Measurements from ENCODE around the gene KIAA0753. TPM values are rescaled to one million over a fixed set of nuclear protein-coding genes. Genes with fewer than 3 reads are reported as not detected.

KIAA0753 gene
- total and polyA plus RNA-seq, 2 of the 8 experiments (the other 6 are each of a cell fraction or from before 2014, with no cell fraction given) = 5.0 to 27.1 TPM

DNA sequence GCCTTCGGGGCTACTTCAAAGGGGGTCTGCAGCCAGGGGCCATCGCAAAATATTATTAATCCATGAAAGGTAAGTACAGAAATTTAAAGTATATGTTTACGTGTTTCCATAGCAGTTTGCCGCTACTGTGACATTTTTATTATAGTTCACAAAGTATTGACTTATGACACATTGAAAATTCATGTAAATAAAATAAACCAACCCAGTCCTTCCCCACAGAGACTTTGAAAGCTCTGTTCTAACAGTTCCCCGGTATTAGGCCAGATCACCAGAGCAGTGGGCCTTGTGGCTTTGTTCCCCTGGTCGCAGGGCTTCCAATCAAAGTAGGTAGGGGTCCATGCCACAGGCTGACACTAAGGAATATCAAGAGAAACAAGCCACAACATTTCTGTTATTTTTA, 13.9 kb downstream of the KIAA0753 start (continued):
- TF ChIP-seq CBX8 (IDR thresholded peaks at IDR 0.05; ENCODE audit: borderline replicate concordance, low read depth, low read length) (no peak), NRF1 (IDR thresholded peaks at IDR 0.05; ENCODE audit: low read depth, low read length) (no peak), ZNF274 (IDR thresholded peaks at IDR 0.05; ENCODE audit: borderline replicate concordance, extremely low read depth, low read length) (no peak)
